Dendritic cell treated with granulocyte-macrophage colony-stimulating factor and Interleukin-4, amounts not matched to agents 40 ng/mL and 50 ng/mL, for 4 days (primary cell): ENCODE data around the gene TRAF2.
A peak's percentile ranks its signal among the peaks of the same experiment; 100 is the strongest.

Source experiments
- H3K27ac Mint-ChIP-seq: one replicate; pipeline ENCODE4 v1.8.0; 2022; ENCODE audit warnings: mild to moderate bottlenecking, mixed read lengths
- H3K27me3 Mint-ChIP-seq: one replicate; pipeline ENCODE4 v1.8.0; 2022; ENCODE audit warnings: mild to moderate bottlenecking, mixed read lengths
- H3K36me3 Mint-ChIP-seq: one replicate; pipeline ENCODE4 v1.8.0; 2022; ENCODE audit warnings: low read depth, mixed read lengths
- H3K4me1 Mint-ChIP-seq: one replicate; pipeline ENCODE4 v1.8.0; 2022; ENCODE audit warnings: low read depth, mixed read lengths
- H3K4me3 Mint-ChIP-seq: one replicate; pipeline ENCODE4 v1.8.0; 2022; ENCODE audit warnings: mild to moderate bottlenecking, moderate library complexity, mixed read lengths
- H3K9me3 Mint-ChIP-seq: one replicate; pipeline ENCODE4 v1.8.0; 2022; ENCODE audit warnings: mixed read lengths
- intact Hi-C: fragments of 100-400 bp; cut with micrococcal nuclease; formaldehyde crosslinking; loops from one replicate; pipeline ENCODE4 v1.15.0; 2022

TRAF2 gene

GRCh38 chr9:136950656-136951276, 64.5 kb downstream of the TRAF2 start:
- H3K9me3 Mint-ChIP-seq, result no peaks in the 10 kb centered on the region
- peak overlapping the region; percentile 92 for H3K27ac Mint-ChIP-seq
- intact Hi-C loops, result no loop called here
- H3K36me3 Mint-ChIP-seq, result no peaks in the 10 kb centered on the region
- H3K27me3 Mint-ChIP-seq, result peaks cover 9% of the 10 kb centered on the region
- peaks cover 34% of the 10 kb centered on the region for H3K4me1 Mint-ChIP-seq
- peak overlapping the region; percentile 95 for H3K4me3 Mint-ChIP-seq

DNA sequence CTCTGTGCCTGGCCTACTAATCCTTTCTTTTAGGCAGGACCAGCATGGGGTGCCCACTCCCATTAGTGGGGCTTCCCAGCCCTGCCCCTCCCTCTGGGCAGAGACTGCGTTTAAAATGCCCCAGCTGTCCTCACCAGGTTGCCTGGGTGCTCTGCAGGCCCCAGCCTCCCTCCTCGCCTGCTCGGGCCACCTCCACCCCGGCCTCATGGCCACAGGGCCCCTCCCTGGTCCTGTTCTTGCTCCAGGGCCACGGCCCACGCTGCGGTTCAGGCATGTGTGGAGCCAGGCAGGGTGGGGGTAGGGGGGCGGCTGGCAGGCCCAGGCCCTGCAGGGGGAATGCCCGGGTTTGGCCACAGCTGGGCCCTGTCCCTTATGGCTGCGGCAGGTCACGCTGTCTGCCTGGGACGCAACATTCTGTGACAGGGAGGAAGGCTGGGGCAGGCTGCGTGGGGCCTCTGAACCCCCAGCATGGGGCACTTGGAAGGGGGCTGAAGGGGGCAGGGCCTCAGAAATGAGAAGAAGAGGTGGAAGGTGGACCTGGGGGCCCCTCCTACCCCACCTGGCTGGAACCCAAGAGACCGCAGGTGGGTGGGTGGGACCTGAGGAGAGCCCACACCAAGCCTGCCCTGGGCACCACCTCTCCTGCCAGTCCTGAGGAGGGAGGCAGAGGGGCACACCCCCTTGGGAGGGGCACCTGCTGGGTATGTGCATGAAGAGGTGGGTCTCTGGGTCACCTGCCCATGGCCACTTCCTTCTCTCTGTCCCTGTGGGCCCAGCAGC, 65.4 kb downstream of the TRAF2 start, which contains the start of gene LCN12:
Gene LCN12 (plus strand): TSS at position 733 of the 780 bp plus-strand sequence. CDS start 55 bp downstream, outside the sequence.
- no peak within 1 kb of the TSS for H3K4me3 Mint-ChIP-seq
- H3K27me3 Mint-ChIP-seq, result peaks cover 9% of the 10 kb centered on the region
- no peaks in the 10 kb centered on the region for H3K36me3 Mint-ChIP-seq
- intact Hi-C loops, result no loop called here
- H3K9me3 Mint-ChIP-seq, result peaks cover 7% of the 10 kb centered on the region
- peaks cover 29% of the 10 kb centered on the region for H3K4me1 Mint-ChIP-seq
- no peak within 1 kb of the TSS for H3K27ac Mint-ChIP-seq

DNA sequence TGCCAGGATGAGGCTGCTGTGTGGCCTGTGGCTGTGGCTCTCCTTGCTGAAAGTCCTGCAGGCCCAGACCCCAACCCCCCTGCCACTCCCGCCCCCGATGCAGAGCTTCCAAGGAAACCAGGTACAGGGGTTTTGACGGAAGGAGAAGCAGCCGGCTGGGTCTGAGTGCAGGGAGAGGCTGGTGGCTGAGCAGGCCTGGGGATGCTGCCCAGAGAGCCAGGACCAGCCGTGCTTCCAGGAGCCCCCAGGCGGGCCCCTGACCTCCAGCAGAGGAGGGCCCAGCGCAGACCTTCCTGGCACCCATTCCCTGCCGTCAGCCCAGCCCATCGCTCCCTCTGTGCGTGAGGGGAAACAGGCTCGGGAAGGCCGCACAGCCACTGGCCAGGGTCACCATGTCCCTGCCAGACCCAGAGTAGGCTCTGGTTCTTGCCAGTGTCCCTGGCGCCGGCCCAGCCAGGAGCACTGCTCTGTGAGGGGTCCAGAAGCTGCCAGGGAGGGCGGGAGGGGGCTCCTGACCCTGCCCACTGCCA, 66.1 kb downstream of the TRAF2 start:
- H3K27me3 Mint-ChIP-seq, result peaks cover 9% of the 10 kb centered on the region
- H3K27ac Mint-ChIP-seq, result no peak overlapping the region
- peaks cover 23% of the 10 kb centered on the region for H3K4me1 Mint-ChIP-seq
- H3K36me3 Mint-ChIP-seq, result no peaks in the 10 kb centered on the region
- intact Hi-C loops, result no loop called here
- no peak overlapping the region for H3K4me3 Mint-ChIP-seq
- peaks cover 10% of the 10 kb centered on the region for H3K9me3 Mint-ChIP-seq

DNA sequence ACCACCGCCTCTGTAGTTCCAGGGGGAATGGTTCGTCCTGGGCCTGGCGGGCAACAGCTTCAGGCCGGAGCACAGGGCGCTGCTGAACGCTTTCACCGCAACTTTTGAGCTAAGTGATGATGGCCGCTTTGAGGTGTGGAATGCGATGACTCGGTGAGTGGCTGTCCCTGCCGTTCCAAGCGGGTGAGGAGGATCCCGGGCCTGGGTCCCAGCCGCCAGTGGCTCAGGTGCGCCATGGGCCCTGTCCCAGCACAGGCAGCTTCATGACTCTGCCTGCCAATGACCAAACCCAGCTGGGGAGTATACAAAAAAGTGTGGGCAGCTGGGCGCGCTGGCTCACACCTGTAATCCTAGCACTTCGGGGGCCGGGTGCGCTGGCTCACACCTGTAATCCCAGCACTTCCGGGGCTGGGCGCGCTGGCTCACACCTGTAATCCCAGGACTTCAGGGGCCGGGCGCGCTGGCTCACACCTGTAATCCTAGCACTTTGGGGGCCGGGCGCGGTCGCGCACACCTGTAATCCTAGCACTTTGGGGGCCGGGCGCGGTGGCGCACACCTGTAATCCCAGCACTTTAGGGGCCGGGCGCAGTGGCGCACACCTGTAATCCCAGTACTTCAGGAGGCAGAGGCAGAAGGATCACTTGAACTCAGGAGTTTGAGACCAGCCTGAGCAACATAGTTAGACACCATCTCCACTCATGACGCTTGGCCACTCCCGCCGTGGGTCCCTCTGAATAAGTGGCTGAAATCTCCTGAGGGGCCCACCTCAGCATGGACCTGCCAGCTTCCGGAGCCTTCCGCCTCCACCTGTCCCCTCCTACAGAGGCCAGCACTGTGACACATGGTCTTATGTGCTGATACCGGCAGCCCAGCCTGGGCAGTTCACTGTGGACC, 66.8 kb downstream of the TRAF2 start:
- Mint-ChIP-seq H3K27ac (no peak overlapping the region), H3K9me3 (peaks cover 10% of the 10 kb centered on the region), H3K27me3 (peaks cover 10% of the 10 kb centered on the region), H3K4me3 (no peak overlapping the region), H3K4me1 (peaks cover 16% of the 10 kb centered on the region), H3K36me3 (no peaks in the 10 kb centered on the region)
- intact Hi-C loops, result no loop called here

DNA sequence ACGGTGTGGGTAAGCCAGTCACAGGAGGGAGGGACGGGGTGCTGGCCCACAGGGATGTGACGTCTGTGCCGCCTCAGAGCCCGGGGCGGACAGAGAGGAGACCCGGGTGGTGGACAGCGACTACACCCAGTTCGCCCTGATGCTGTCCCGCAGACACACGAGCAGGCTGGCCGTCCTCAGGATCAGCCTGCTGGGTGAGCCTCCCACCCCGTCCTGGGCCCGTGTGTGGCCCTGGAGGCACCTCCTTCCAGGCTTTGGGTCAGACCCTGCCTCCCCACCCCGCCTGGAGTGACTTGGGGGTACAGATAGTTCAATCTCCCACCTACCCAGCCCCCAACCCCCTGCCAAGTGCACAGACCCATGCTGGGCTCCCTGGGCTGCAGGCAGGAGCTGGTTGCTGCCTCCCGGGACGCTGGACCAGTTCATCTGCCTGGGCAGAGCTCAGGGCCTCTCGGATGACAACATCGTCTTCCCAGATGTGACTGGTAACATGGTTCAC, 67.5 kb downstream of the TRAF2 start:
- H3K9me3 Mint-ChIP-seq, result peaks cover 10% of the 10 kb centered on the region
- H3K4me3 Mint-ChIP-seq, result no peak overlapping the region
- H3K27ac Mint-ChIP-seq, result no peak overlapping the region
- intact Hi-C loops, result no loop called here
- no peaks in the 10 kb centered on the region for H3K36me3 Mint-ChIP-seq
- H3K4me1 Mint-ChIP-seq, result peaks cover 11% of the 10 kb centered on the region
- H3K27me3 Mint-ChIP-seq, result peaks cover 11% of the 10 kb centered on the region

- no peak overlapping the region for H3K27ac Mint-ChIP-seq
- H3K4me1 Mint-ChIP-seq, result peaks cover 11% of the 10 kb centered on the region
- H3K4me3 Mint-ChIP-seq, result no peak overlapping the region
- H3K36me3 Mint-ChIP-seq, result no peaks in the 10 kb centered on the region
- peaks cover 11% of the 10 kb centered on the region for H3K27me3 Mint-ChIP-seq
- peaks cover 10% of the 10 kb centered on the region for H3K9me3 Mint-ChIP-seq
- intact Hi-C loops, result no loop called here
Measured at GRCh38 chr9:136954270-136955083, 68.2 kb downstream of the TRAF2 start.

DNA sequence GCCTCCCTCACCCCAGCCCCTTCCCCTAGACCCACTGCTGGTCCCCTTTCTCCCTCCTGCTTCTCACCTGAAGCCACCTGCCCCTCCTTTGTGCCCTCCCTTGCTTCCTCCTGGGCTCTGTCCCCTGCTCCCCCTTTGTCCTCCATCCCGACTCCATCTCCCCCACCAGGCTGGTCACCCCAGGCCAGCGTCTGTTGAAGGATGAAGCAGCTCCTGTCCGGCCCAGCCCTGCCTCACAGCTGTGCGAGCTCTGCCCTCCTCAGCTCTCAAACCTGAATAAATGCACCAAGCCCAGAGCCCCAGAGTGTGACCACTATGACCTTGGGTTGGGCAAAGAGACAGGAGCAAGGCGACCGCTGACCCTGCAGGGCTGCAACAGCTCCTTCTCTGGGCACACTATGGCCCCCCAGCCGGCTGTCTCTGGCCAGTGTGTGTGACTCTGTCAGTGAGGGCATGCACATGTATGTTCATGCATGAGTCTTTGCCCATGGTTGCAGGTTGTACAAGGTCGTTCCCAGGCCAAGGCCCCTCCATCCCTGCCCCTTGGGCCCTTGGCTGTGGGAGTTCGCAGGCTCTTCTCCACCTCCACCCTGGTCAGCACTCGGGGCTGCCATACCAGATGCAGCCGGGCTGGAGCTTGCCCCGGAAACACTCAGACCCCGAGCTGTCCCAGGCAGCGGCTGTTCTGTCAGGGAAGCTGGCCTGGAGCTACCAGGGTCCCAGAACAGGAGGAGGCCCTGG, 69.1 kb downstream of the TRAF2 start:
- Mint-ChIP-seq H3K27ac (no peak overlapping the region), H3K27me3 (peaks cover 11% of the 10 kb centered on the region), H3K4me3 (no peak overlapping the region), H3K36me3 (no peaks in the 10 kb centered on the region), H3K4me1 (peaks cover 5% of the 10 kb centered on the region), H3K9me3 (peaks cover 10% of the 10 kb centered on the region)
- intact Hi-C loops, result no loop called here

- Mint-ChIP-seq H3K27me3 (peaks cover 13% of the 10 kb centered on the region), H3K36me3 (no peaks in the 10 kb centered on the region), H3K27ac (no peak overlapping the region), H3K4me3 (no peak overlapping the region), H3K9me3 (peaks cover 10% of the 10 kb centered on the region), H3K4me1 (no peaks in the 10 kb centered on the region)
- intact Hi-C loops, result no loop called here
Measured at GRCh38 chr9:136955943-136956335, 69.6 kb downstream of the TRAF2 start.

GRCh38 chr9:136956604-136957003, 70.3 kb downstream of the TRAF2 start:
- Mint-ChIP-seq H3K27ac (no peak overlapping the region), H3K4me1 (no peaks in the 10 kb centered on the region), H3K27me3 (peaks cover 13% of the 10 kb centered on the region), H3K9me3 (peaks cover 10% of the 10 kb centered on the region), H3K4me3 (no peak overlapping the region), H3K36me3 (no peaks in the 10 kb centered on the region)
- intact Hi-C loops, result no loop called here

- no peaks in the 10 kb centered on the region for H3K4me1 Mint-ChIP-seq
- no peak overlapping the region for H3K27ac Mint-ChIP-seq
- H3K9me3 Mint-ChIP-seq, result peaks cover 10% of the 10 kb centered on the region
- H3K27me3 Mint-ChIP-seq, result peaks cover 13% of the 10 kb centered on the region
- no peak overlapping the region for H3K4me3 Mint-ChIP-seq
- intact Hi-C loops, result no loop called here
- no peaks in the 10 kb centered on the region for H3K36me3 Mint-ChIP-seq
Measured at GRCh38 chr9:136957461-136957860, 71.1 kb downstream of the TRAF2 start.

DNA sequence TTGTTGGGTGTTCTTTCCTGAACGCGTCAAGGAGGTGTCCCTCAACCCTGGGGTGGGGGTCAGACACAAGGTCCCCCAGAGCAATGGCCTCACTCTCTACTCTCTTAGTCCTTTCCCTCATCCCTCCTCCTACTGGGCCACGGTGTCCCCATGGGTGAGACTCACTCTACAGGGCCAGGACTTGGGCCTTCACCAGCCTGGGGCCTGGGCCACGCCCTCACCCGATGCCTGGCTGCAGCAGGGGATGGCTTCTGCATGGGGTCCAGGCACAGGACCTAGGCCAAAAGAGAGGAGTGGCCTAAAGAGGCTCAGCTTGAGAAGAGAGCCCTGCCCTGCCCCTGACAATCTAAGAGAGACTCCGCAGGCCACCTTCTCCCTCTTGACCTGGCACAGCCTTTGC, 71.6 kb downstream of the TRAF2 start:
- Mint-ChIP-seq H3K36me3 (no peaks in the 10 kb centered on the region), H3K4me3 (no peak overlapping the region), H3K27me3 (peaks cover 14% of the 10 kb centered on the region), H3K27ac (no peak overlapping the region), H3K9me3 (peaks cover 10% of the 10 kb centered on the region), H3K4me1 (no peaks in the 10 kb centered on the region)
- intact Hi-C loops, result no loop called here

GRCh38 chr9:136958473-136958872, 72.2 kb downstream of the TRAF2 start:
- intact Hi-C loops, result no loop called here
- H3K9me3 Mint-ChIP-seq, result peaks cover 10% of the 10 kb centered on the region

More at GRCh38 chr9:136958473-136958872, 72.2 kb downstream of the TRAF2 start:
- no peak overlapping the region for H3K27ac Mint-ChIP-seq
- H3K4me3 Mint-ChIP-seq, result no peak overlapping the region
- H3K27me3 Mint-ChIP-seq, result peaks cover 16% of the 10 kb centered on the region
- no peaks in the 10 kb centered on the region for H3K4me1 Mint-ChIP-seq
- H3K36me3 Mint-ChIP-seq, result no peaks in the 10 kb centered on the region
